HUES64 (cell line): Measurements from ENCODE around the gene GATD1.

ENCODE experiments used
- H3K27ac ChIP-seq: 2 replicates; pipeline ENCODE4 v1.7.0; 2013; ENCODE audit warnings: low read depth, low read length, inconsistent platforms
- H3K27me3 ChIP-seq: 2 replicates; pipeline ENCODE4 v1.6.1; 2013; ENCODE audit warnings: mild to moderate bottlenecking, low read length; ENCODE audit not compliant: insufficient read depth
- H3K36me3 ChIP-seq: 2 replicates; pipeline ENCODE4 v1.6.1; 2013; ENCODE audit warnings: mild to moderate bottlenecking, low read length; ENCODE audit not compliant: insufficient read depth
- H3K4me1 ChIP-seq: 2 replicates; pipeline ENCODE4 v1.6.1; 2013; ENCODE audit warnings: mild to moderate bottlenecking, low read length, moderate library complexity; ENCODE audit not compliant: insufficient read depth
- H3K4me3 ChIP-seq: 2 replicates; pipeline ENCODE4 v1.5.1; 2013; ENCODE audit warnings: mild to moderate bottlenecking, low read length, moderate library complexity
- H3K9ac ChIP-seq: 2 replicates; pipeline ENCODE4 v1.6.1; 2013; ENCODE audit warnings: mild to moderate bottlenecking, low read depth, low read length
- H3K9me3 ChIP-seq: 2 replicates; pipeline ENCODE4 v1.6.1; 2013; ENCODE audit warnings: low read depth, low read length; ENCODE audit not compliant: insufficient read depth
- WGBS: fragments of 150-250, 120-280 bp; methylation state at CpG from one replicate; pipeline ENCODE4 v1.1.7; 2013; ENCODE audit warnings: missing lambda C conversion rate; 5-methylcytosine and 5-hydroxymethylcytosine counted together

The GATD1 gene

GRCh38 chr11:727859-728748, 49.2 kb downstream of the GATD1 start:
- no peaks in the 10 kb centered on the region for H3K36me3 ChIP-seq
- H3K9me3 ChIP-seq: no peaks in the 10 kb centered on the region
- no peak overlapping the region for H3K9ac ChIP-seq
- WGBS: 39% methylated on average over 31 of the region's 31 CpGs
- H3K4me1 ChIP-seq: no peaks in the 10 kb centered on the region
- H3K27me3 ChIP-seq: peaks cover 21% of the 10 kb centered on the region
- peak overlapping the region; percentile 16; the same call in 1 of the 2 replicates for H3K27ac ChIP-seq
- no peak overlapping the region for H3K4me3 ChIP-seq

GRCh38 chr11:727281-727701, 50.0 kb downstream of the GATD1 start:
- peaks cover 21% of the 10 kb centered on the region for H3K27me3 ChIP-seq
- H3K4me3 ChIP-seq: no peak overlapping the region
- peak overlapping the region; percentile 16; the same call in 1 of the 2 replicates for H3K27ac ChIP-seq
- no peaks in the 10 kb centered on the region for H3K9me3 ChIP-seq
- H3K36me3 ChIP-seq: no peaks in the 10 kb centered on the region
- no peaks in the 10 kb centered on the region for H3K4me1 ChIP-seq
- 94% methylated on average over 12 of the region's 12 CpGs for whole genome bisulfite sequencing
- H3K9ac ChIP-seq: no peak overlapping the region

GRCh38 chr11:726278-727220, 50.7 kb downstream of the GATD1 start:
- Histone ChIP-seq H3K36me3 (no peaks in the 10 kb centered on the region), H3K9me3 (no peaks in the 10 kb centered on the region), H3K27ac (no peak overlapping the region), H3K9ac (peak overlapping the region; percentile 30; the same call in 1 of the 2 replicates), H3K4me1 (no peaks in the 10 kb centered on the region), H3K27me3 (peaks cover 21% of the 10 kb centered on the region), H3K4me3 (peak overlapping the region; percentile 46)
- WGBS: 28% methylated on average over 61 of the region's 61 CpGs

- H3K36me3 ChIP-seq: no peaks in the 10 kb centered on the region
- H3K9ac ChIP-seq: no peak overlapping the region
- H3K27ac ChIP-seq: no peak overlapping the region
- no peaks in the 10 kb centered on the region for H3K9me3 ChIP-seq
- H3K27me3 ChIP-seq: peaks cover 21% of the 10 kb centered on the region
- 12% methylated on average over 52 of the region's 53 CpGs for WGBS
- no peaks in the 10 kb centered on the region for H3K4me1 ChIP-seq
- H3K4me3 ChIP-seq: peak overlapping the region; percentile 42
Observed at GRCh38 chr11:725624-726202, 51.6 kb downstream of the GATD1 start.

- H3K27me3 ChIP-seq: peaks cover 27% of the 10 kb centered on the region
- H3K9ac ChIP-seq: no peak overlapping the region
- H3K4me1 ChIP-seq: no peaks in the 10 kb centered on the region
- H3K27ac ChIP-seq: no peak overlapping the region
- 84% methylated on average over 17 of the region's 18 CpGs for WGBS
- H3K4me3 ChIP-seq: no peak overlapping the region
- H3K36me3 ChIP-seq: no peaks in the 10 kb centered on the region
- H3K9me3 ChIP-seq: no peaks in the 10 kb centered on the region
Observed at GRCh38 chr11:724778-725386, 52.4 kb downstream of the GATD1 start.

GRCh38 chr11:724049-724777, 53.1 kb downstream of the GATD1 start:
- Histone ChIP-seq H3K27me3 (peaks cover 29% of the 10 kb centered on the region), H3K36me3 (no peaks in the 10 kb centered on the region)
- 85% methylated on average over 19 of the region's 19 CpGs for WGBS

GRCh38 chr11:723120-723883, 54.0 kb downstream of the GATD1 start:
- no peaks in the 10 kb centered on the region for H3K4me1 ChIP-seq
- 67% methylated on average over 8 of the region's 8 CpGs for WGBS

More at GRCh38 chr11:724049-724777, 53.1 kb downstream of the GATD1 start:
- no peak overlapping the region for H3K27ac ChIP-seq
- H3K9me3 ChIP-seq: no peaks in the 10 kb centered on the region
- no peak overlapping the region for H3K9ac ChIP-seq
- no peak overlapping the region for H3K4me3 ChIP-seq
- H3K4me1 ChIP-seq: no peaks in the 10 kb centered on the region

GRCh38 chr11:722346-722811, 54.9 kb downstream of the GATD1 start:
- no peaks in the 10 kb centered on the region for H3K36me3 ChIP-seq
- no peaks in the 10 kb centered on the region for H3K9me3 ChIP-seq
- H3K4me3 ChIP-seq: no peak overlapping the region
- WGBS: 88% methylated on average over 20 of the region's 20 CpGs
- H3K9ac ChIP-seq: no peak overlapping the region
- H3K4me1 ChIP-seq: no peaks in the 10 kb centered on the region
- H3K27me3 ChIP-seq: peaks cover 29% of the 10 kb centered on the region
- H3K27ac ChIP-seq: no peak overlapping the region

More at GRCh38 chr11:723120-723883, 54.0 kb downstream of the GATD1 start:
- Histone ChIP-seq H3K27ac (no peak overlapping the region), H3K9ac (no peak overlapping the region), H3K27me3 (peaks cover 29% of the 10 kb centered on the region), H3K9me3 (no peaks in the 10 kb centered on the region), H3K4me3 (no peak overlapping the region), H3K36me3 (no peaks in the 10 kb centered on the region)

GRCh38 chr11:721741-722345, 55.4 kb downstream of the GATD1 start:
- H3K27ac ChIP-seq: no peak overlapping the region
- 86% methylated on average over 33 of the region's 33 CpGs for WGBS
- H3K4me3 ChIP-seq: no peak overlapping the region
- H3K9me3 ChIP-seq: no peaks in the 10 kb centered on the region
- H3K9ac ChIP-seq: no peak overlapping the region
- H3K36me3 ChIP-seq: no peaks in the 10 kb centered on the region
- H3K4me1 ChIP-seq: no peaks in the 10 kb centered on the region
- peaks cover 27% of the 10 kb centered on the region for H3K27me3 ChIP-seq
